HepG2 (cell line): ENCODE measurements around the gene MRAP. TPM values are rescaled to one million over a fixed set of nuclear protein-coding genes. Genes with fewer than 3 reads are reported as not detected.
A peak's percentile ranks its signal among the peaks of the same experiment; 100 is the strongest.

Source experiments
- ATAC-seq: fragments of 200-7000 bp; cut with Tn5 transposase; 3 replicates; pipeline ENCODE4 v1.9.1; 2020; ENCODE audit warnings: mild to moderate bottlenecking, moderate library complexity
- BruUV-seq: library from RNA; stranded (reverse); fragments of 400-500 nt; replicated peaks from 2 replicates; lab custom pipeline; 2021; lab: Mats Ljungman, UMichigan
- CTCF ChIA-PET: fragments of 300-600 bp; formaldehyde crosslinking; extraction: SDS; loops from one replicate; lab custom pipeline; 2021; ENCODE audit warnings: low total read pairs, inconsistent platforms, low intra/inter-chr PET ratio; lab: Yijun Ruan, JAX
- POLR2A ChIA-PET: fragments of 350-600 bp; sonication (Branson Sonifier 250); formaldehyde crosslinking; loops from one replicate; lab custom pipeline; 2020; ENCODE audit warnings: antibody characterized with exemption, inconsistent platforms; lab: Yijun Ruan, JAX
- DNase-seq: peaks from one replicate; pipeline ENCODE4 v3.0.0-alpha.2; 2015; ENCODE audit warnings: low spot score
- FAIRE-seq: peaks from 3 replicates; lab custom pipeline; 2011; peaks lifted over from hg19 to GRCh38; lab: Jason Lieb, UNC
- H2AFZ ChIP-seq: one replicate; pipeline ENCODE4 v1.6.1; 2011; ENCODE audit warnings: low read length, inconsistent platforms
- H3K27ac ChIP-seq: fragments of 300-600 bp; 3 replicates; pipeline ENCODE4 v1.8.0; 2011; ENCODE audit warnings: mixed run types, mild to moderate bottlenecking, mixed read lengths, low read length, inconsistent platforms; ENCODE audit not compliant: insufficient read depth; ENCODE audit errors: extremely low read length
- H3K27me3 ChIP-seq, 2 experiments: fragments of 200-600 bp in 1 of 2; 2 replicates in 1 of 2; 3 replicates in 1 of 2; pipeline versions ENCODE4 v1.6.0 to v1.8.0; 2011; ENCODE audit warnings: low read length in 2 of 2, mild to moderate bottlenecking in 2 of 2, moderate library complexity in 2 of 2, inconsistent platforms in 1 of 2; ENCODE audit not compliant: insufficient read depth in 2 of 2, control insufficient read depth in 1 of 2
- H3K36me3 ChIP-seq, 2 experiments: fragments of 200-600 bp in 1 of 2; replicated peaks in 1 of 2; 2 replicates in 1 of 2; 3 replicates in 1 of 2; pipeline versions ENCODE4 v1.5.1 to v1.8.0; 2011; ENCODE audit warnings: low read length in 2 of 2, inconsistent platforms in 1 of 2; ENCODE audit not compliant: insufficient read depth in 2 of 2, control insufficient read depth in 1 of 2
- H3K4me1 ChIP-seq: 2 replicates; pipeline ENCODE4 v1.5.1; 2012; ENCODE audit warnings: low read length, inconsistent platforms; ENCODE audit not compliant: insufficient read depth
- H3K4me2 ChIP-seq: 2 replicates; pipeline ENCODE4 v1.6.0; 2011; ENCODE audit warnings: low read depth, low read length, inconsistent platforms
- H3K4me3 ChIP-seq, 3 experiments: fragments of 200-600 bp in 1 of 3; sonication (generic), shearing (Covaris generic) in 1 of 3; replicated peaks in 1 of 3; 2 replicates each; pipeline ENCODE4 v1.5.1; 2011 to 2016; ENCODE audit warnings: low read length in 3 of 3, inconsistent platforms in 2 of 3, low read depth in 2 of 3, mild to moderate bottlenecking in 2 of 3, control low read depth in 1 of 3, mixed read lengths in 1 of 3; ENCODE audit not compliant: insufficient read depth in 1 of 3
- H3K79me2 ChIP-seq: one replicate; pipeline ENCODE4 v1.6.1; 2011; ENCODE audit warnings: low read length, inconsistent platforms; ENCODE audit not compliant: insufficient read depth
- H3K9ac ChIP-seq: 2 replicates; pipeline ENCODE4 v1.6.0; 2011; ENCODE audit warnings: mild to moderate bottlenecking, low read depth, low read length, inconsistent platforms; ENCODE audit not compliant: insufficient read depth
- H3K9me3 ChIP-seq: 2 replicates; pipeline ENCODE4 v1.5.1; 2012; ENCODE audit warnings: mild to moderate bottlenecking, low read length
- H4K20me1 ChIP-seq: 2 replicates; pipeline ENCODE4 v1.6.0; 2011; ENCODE audit warnings: inconsistent platforms, mild to moderate bottlenecking, low read length, moderate library complexity; ENCODE audit not compliant: insufficient read depth
- CBX2 ChIP-seq, 2 experiments: fragments of 200-600 bp in 1 of 2; sonication (generic); formaldehyde crosslinking in 1 of 2; IDR thresholded peaks; 2 replicates each; pipeline versions ENCODE4 v1.7.0 to v1.8.1; 2018 to 2022; ENCODE audit warnings: low read depth in 2 of 2, low read length in 1 of 2, mild to moderate bottlenecking in 1 of 2, missing genetic modification reagents in 1 of 2
- MYPOP ChIP-seq: sonication (generic); formaldehyde crosslinking; IDR thresholded peaks from 2 replicates; pipeline ENCODE4 v1.8.1; 2023; ENCODE audit warnings: mild to moderate bottlenecking, moderate library complexity, missing genetic modification reagents
- PHB2 ChIP-seq: fragments of 450-650 bp; IDR thresholded peaks from 2 replicates; pipeline ENCODE4 v1.6.1; 2018; ENCODE audit not compliant: partially characterized antibody
- POLR2AphosphoS5 ChIP-seq: IDR thresholded peaks from 2 replicates; pipeline ENCODE4 v1.6.1; 2012; ENCODE audit warnings: low read depth, low read length
- SNRNP70 ChIP-seq: fragments of 200-400 bp; formaldehyde crosslinking; IDR thresholded peaks from 2 replicates; pipeline ENCODE4 v1.6.1; 2017; ENCODE audit warnings: mild to moderate bottlenecking, low read depth, low read length, moderate library complexity
- TARDBP ChIP-seq: sonication (generic); formaldehyde crosslinking; IDR thresholded peaks from 2 replicates; pipeline ENCODE4 v1.8.0; 2022; ENCODE audit warnings: mild to moderate bottlenecking, missing genetic modification reagents
- THYN1 ChIP-seq: sonication (generic); formaldehyde crosslinking; IDR thresholded peaks from 2 replicates; pipeline ENCODE4 v1.8.1; 2023; ENCODE audit warnings: low read depth, mild to moderate bottlenecking, moderate library complexity, missing genetic modification reagents, borderline replicate concordance
- ZBTB42 ChIP-seq: sonication (generic); formaldehyde crosslinking; IDR thresholded peaks from 2 replicates; pipeline ENCODE4 v1.5.0; 2020; ENCODE audit warnings: mild to moderate bottlenecking, missing genetic modification reagents
- ZFP82 ChIP-seq: sonication (generic); formaldehyde crosslinking; IDR thresholded peaks from 2 replicates; pipeline ENCODE4 v1.5.1; 2020; ENCODE audit warnings: mild to moderate bottlenecking, missing genetic modification reagents, borderline replicate concordance
- ZNF124 ChIP-seq: sonication (generic); formaldehyde crosslinking; IDR thresholded peaks from 2 replicates; pipeline ENCODE4 v1.4.0; 2020; ENCODE audit warnings: missing genetic modification reagents
- ZNF33A ChIP-seq: sonication (generic); formaldehyde crosslinking; IDR thresholded peaks from 2 replicates; pipeline ENCODE4 v1.5.1; 2020; ENCODE audit warnings: missing genetic modification reagents, mild to moderate bottlenecking, moderate library complexity, borderline replicate concordance
- ZNF558 ChIP-seq: sonication (generic); formaldehyde crosslinking; IDR thresholded peaks from 2 replicates; pipeline ENCODE4 v1.9.0; 2022; ENCODE audit warnings: mild to moderate bottlenecking, missing genetic modification reagents, borderline replicate concordance
- ZNF567 ChIP-seq: sonication (generic); formaldehyde crosslinking; IDR thresholded peaks from 2 replicates; pipeline ENCODE4 v1.8.1; 2023; ENCODE audit warnings: mild to moderate bottlenecking, missing genetic modification reagents, borderline replicate concordance
- ZNF746 ChIP-seq: sonication (generic); formaldehyde crosslinking; IDR thresholded peaks from 2 replicates; pipeline ENCODE4 v1.8.0; 2022; ENCODE audit warnings: mild to moderate bottlenecking, missing genetic modification reagents
- WGBS: methylation state at CpG from one replicate; pipeline ENCODE4 v1.1.6; 2017; ENCODE audit warnings: low lambda C conversion rate; 5-methylcytosine and 5-hydroxymethylcytosine counted together
- in situ Hi-C: cut with HindIII; loops from 2 replicates; pipeline ENCODE4 v1.10.0; 2017; ENCODE audit warnings: low pct_unique_long_range_greater_than_20kb; ENCODE audit not compliant: extremely low pct_ligation_motif_present
- intact Hi-C: fragments of 100-400 bp; cut with micrococcal nuclease; formaldehyde crosslinking; loops from one replicate; pipeline ENCODE4 v1.10.0; 2022; ENCODE audit not compliant: unreplicated experiment
- polyA plus RNA-seq, 8 experiments: library from polyadenylated mRNA; depleted of rRNA in 3 of 8; stranded (reverse) in 7 of 8; unstranded in 1 of 8; fragments of >200 nt; fragmentation: Illumina TruSeq in 4 of 8; extraction: Trizol in 4 of 8; gene quantifications; 2 replicates each; pipeline versions ENCODE4 v1.2.1 to v1.2.3, GENCODE V29; 2011 to 2016; ENCODE audit warnings: low read depth in 4 of 8, missing spikeins in 1 of 8, mixed read lengths in 1 of 8; ENCODE audit not compliant: insufficient read depth in 1 of 8
- total RNA-seq, 5 experiments: library from RNA; depleted of rRNA; stranded (reverse); fragments of >200 nt; fragmentation: Illumina TruSeq; extraction: Trizol; gene quantifications; 2 replicates each; pipeline ENCODE4 v1.2.3, GENCODE V29; 2016; ENCODE audit warnings: low read depth in 1 of 5
- TF ChIP-seq, protein P1 (sequence below): IDR thresholded peaks from 2 replicates; pipeline ENCODE4 v1.6.1; 2012; ENCODE audit warnings: low read depth, low read length, improper control_type of control experiment

MRAP gene
- total and polyA plus RNA-seq, 2 of the 13 experiments (the other 11 are each of a cell fraction or from before 2014, with no cell fraction given), result 0.46 to 1.2 TPM

- TF ChIP-seq ZFP82 (CRISPR knock-in tag) (no peak), POLR2AphosphoS5 (no peak), ZNF746 (no peak), ZNF33A (CRISPR knock-in tag) (no peak), ZNF124 (CRISPR knock-in tag) (0 out of 2 replicates have a peak, but pooled peaks have one; percentile 24), ZBTB42 (CRISPR knock-in tag) (no peak), MYPOP (CRISPR knock-in tag) (no peak), THYN1 (CRISPR knock-in tag) (no peak), SNRNP70 (no peak), TARDBP (CRISPR knock-in tag) (no peak)
- TF ChIP-seq, protein P1, sequence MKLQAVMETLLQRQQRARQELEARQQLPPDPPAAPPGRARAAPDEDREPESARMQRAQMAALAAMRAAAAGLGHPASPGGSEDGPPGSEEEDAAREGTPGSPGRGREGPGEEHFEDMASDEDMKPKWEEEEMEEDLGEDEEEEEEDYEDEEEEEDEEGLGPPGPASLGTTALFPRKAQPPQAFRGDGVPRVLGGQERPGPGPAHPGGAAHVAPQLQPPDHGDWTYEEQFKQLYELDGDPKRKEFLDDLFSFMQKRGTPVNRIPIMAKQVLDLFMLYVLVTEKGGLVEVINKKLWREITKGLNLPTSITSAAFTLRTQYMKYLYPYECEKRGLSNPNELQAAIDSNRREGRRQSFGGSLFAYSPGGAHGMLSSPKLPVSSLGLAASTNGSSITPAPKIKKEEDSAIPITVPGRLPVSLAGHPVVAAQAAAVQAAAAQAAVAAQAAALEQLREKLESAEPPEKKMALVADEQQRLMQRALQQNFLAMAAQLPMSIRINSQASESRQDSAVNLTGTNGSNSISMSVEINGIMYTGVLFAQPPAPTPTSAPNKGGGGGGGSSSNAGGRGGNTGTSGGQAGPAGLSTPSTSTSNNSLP, result no peak
These were observed 22.0 kb upstream of the MRAP start (continued) for GRCh38 chr21:32276671-32277070.

DNA sequence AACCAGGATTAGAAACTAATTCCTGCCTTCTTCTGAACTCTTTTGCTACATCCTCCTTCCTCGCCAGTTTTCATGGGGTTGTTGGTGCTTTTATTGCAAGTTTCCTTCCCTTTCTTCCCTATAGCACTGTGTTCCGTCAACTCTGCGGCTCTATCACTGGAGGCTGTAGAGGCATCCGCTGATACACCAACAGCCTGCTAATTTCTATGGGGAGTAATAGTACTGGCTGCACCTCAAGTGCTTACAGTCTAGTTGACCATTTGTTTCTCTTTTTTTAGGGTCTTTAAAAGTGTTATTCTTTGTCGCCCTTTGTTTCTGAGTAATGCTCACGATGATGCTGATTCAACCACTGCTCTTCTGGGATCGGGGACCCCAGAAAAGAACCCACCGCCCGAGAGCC is 20.6 kb upstream of the MRAP start:
- peak overlapping the region; percentile 87 to 92 (median 92) for H3K4me3 ChIP-seq
- intact Hi-C loops (loop anchor here (5.0 to 10.0 kb wide), 2 partner anchors 57 to 319 kb away; no protein-coding TSS in a partner anchor), in situ Hi-C loops (no loop called here)
- H3K79me2 ChIP-seq, result peaks cover 25% of the 10 kb centered on the region
- H3K4me2 ChIP-seq, result peak overlapping the region; percentile 93
- peak; percentile 72 for ATAC-seq
- WGBS, result 2% methylated on average over 9 of the region's 9 CpGs
- peaks cover 27% of the 10 kb centered on the region for H3K4me1 ChIP-seq
- TF ChIP-seq PHB2, result no peak
- TF ChIP-seq ZNF567 (CRISPR knock-in tag), result no peak
- TF ChIP-seq CBX2 (IDR thresholded peaks at IDR 0.05; ENCODE audit: low read depth, low read length), result no peak
- no peak for TF ChIP-seq CBX2 (CRISPR knock-in tag; IDR thresholded peaks at IDR 0.05; ENCODE audit: low read depth)
- TF ChIP-seq ZNF558 (CRISPR knock-in tag), result 0 out of 2 replicates have a peak, but pooled peaks have one; percentile 25
- FAIRE-seq, result peak; percentile 40
- ChIA-PET POLR2A (interaction anchor here (0.9 kb wide), 1 partner anchor 378 kb away, joined by 3 read pairs; no protein-coding TSS in a partner anchor), CTCF (no interaction called here)
- no TSS peak for BruUV-seq
- DNase-seq, result no peak
- no peaks in the 10 kb centered on the region for H3K27me3 ChIP-seq
- H3K9me3 ChIP-seq, result no peaks in the 10 kb centered on the region
- H4K20me1 ChIP-seq, result no peaks in the 10 kb centered on the region
- peaks cover 0 to 7% of the 10 kb centered on the region in 2 experiments; a peak in 1 of 5 replicates for H3K36me3 ChIP-seq
- peak overlapping the region; percentile 68 for H3K27ac ChIP-seq
- H3K9ac ChIP-seq, result peak overlapping the region; percentile 75
- peak overlapping the region; percentile 46 for H2AFZ ChIP-seq
